Panc1 (cell line): ENCODE data around the gene KRT12. TPM values are rescaled to one million over a fixed set of nuclear protein-coding genes. Genes with fewer than 3 reads are reported as not detected.
A peak's percentile ranks its signal among the peaks of the same experiment; 100 is the strongest.

Source experiments
- ATAC-seq: fragments of 200-7000 bp; cut with Tn5 transposase; 2 replicates; pipeline ENCODE4 v1.9.1; 2020; ENCODE audit warnings: mild to moderate bottlenecking, moderate library complexity
- BruUV-seq: library from RNA; stranded (reverse); fragments of 400-500 nt; replicated peaks from 2 replicates; lab custom pipeline; 2021; lab: Mats Ljungman, UMichigan
- CTCF ChIA-PET: fragments of 300-600 bp; sonication (Branson Sonifier 250); formaldehyde crosslinking; loops from one replicate; lab custom pipeline; 2022; ENCODE audit warnings: antibody characterized with exemption; lab: Charles Lee
- POLR2A ChIA-PET: fragments of 300-600 bp; sonication (Branson Sonifier 250); formaldehyde crosslinking; loops from one replicate; lab custom pipeline; 2022; ENCODE audit warnings: antibody characterized with exemption; lab: Charles Lee
- DNase-seq: peaks from one replicate; pipeline ENCODE4 v3.0.0-alpha.2; 2010; ENCODE audit warnings: low read depth, low spot score
- H3K27ac ChIP-seq: 2 replicates; pipeline ENCODE4 v1.5.1; 2011; ENCODE audit warnings: mild to moderate bottlenecking, low read length, inconsistent platforms
- H3K27me3 ChIP-seq: fragments of 200-500 bp; sonication (Bioruptor generic); 2 replicates; pipeline ENCODE4 v1.6.0; 2014; ENCODE audit warnings: low read length, inconsistent platforms; ENCODE audit not compliant: control insufficient read depth, insufficient read depth
- H3K36me3 ChIP-seq: fragments of 200-500 bp; sonication (Bioruptor generic); 2 replicates; pipeline ENCODE4 v1.5.1; 2014; ENCODE audit warnings: inconsistent platforms, mild to moderate bottlenecking, low read length, moderate library complexity; ENCODE audit not compliant: control insufficient read depth, insufficient read depth
- H3K4me1 ChIP-seq: 2 replicates; pipeline ENCODE4 v1.5.1; 2011; ENCODE audit warnings: inconsistent platforms, mild to moderate bottlenecking, low read length, moderate library complexity; ENCODE audit not compliant: control insufficient read depth, insufficient read depth
- H3K4me3 ChIP-seq, 2 experiments: 2 replicates each; pipeline ENCODE4 v1.5.1; 2011 to 2012; ENCODE audit warnings: low read depth in 2 of 2, low read length in 2 of 2, mild to moderate bottlenecking in 2 of 2, inconsistent platforms in 1 of 2, moderate library complexity in 1 of 2
- H3K9me3 ChIP-seq: fragments of 200-500 bp; sonication (Bioruptor generic); 2 replicates; pipeline ENCODE4 v1.5.1; 2014; ENCODE audit warnings: low read depth, mild to moderate bottlenecking, inconsistent platforms, low read length, moderate library complexity; ENCODE audit not compliant: control insufficient read depth, insufficient read depth
- CTCF ChIP-seq: fragments of 450-650 bp; IDR thresholded peaks from 2 replicates; pipeline ENCODE4 v1.5.1; 2017; ENCODE audit warnings: mild to moderate bottlenecking
- POLR2AphosphoS5 ChIP-seq: IDR thresholded peaks from 2 replicates; pipeline ENCODE4 v1.6.1; 2012; ENCODE audit warnings: mild to moderate bottlenecking, low read depth, low read length, moderate library complexity
- SIN3A ChIP-seq: IDR thresholded peaks from 2 replicates; pipeline ENCODE4 v1.6.1; 2012; ENCODE audit warnings: low read depth, mild to moderate bottlenecking, low read length, moderate library complexity, borderline replicate concordance; ENCODE audit not compliant: insufficient read depth
- TCF7L2 ChIP-seq: IDR thresholded peaks from 2 replicates; pipeline ENCODE4 v1.6.1; 2011; ENCODE audit warnings: mild to moderate bottlenecking, low read depth, low read length, inconsistent platforms
- in situ Hi-C: cut with HindIII; loops from 2 replicates; pipeline ENCODE4 v1.10.0; 2016; ENCODE audit warnings: low sequenced_read_pairs, low pct_unique_long_range_greater_than_20kb
- intact Hi-C: fragments of 100-400 bp; cut with micrococcal nuclease; formaldehyde crosslinking; loops from one replicate; pipeline ENCODE4 v1.10.0; 2022; ENCODE audit not compliant: unreplicated experiment
- total RNA-seq: library from RNA; stranded (reverse); gene quantifications from one replicate; pipeline ENCODE4 v1.2.1, GENCODE V29; 2021; ENCODE audit not compliant: unreplicated experiment
- TF ChIP-seq, protein P1 (sequence below), 2 experiments: IDR thresholded peaks; 2 replicates each; pipeline ENCODE4 v1.6.1; 2011 to 2012; ENCODE audit warnings: low read depth in 2 of 2, control low read depth in 1 of 2, low read length in 1 of 2, mild to moderate bottlenecking in 1 of 2, moderate library complexity in 1 of 2; ENCODE audit not compliant: insufficient read depth in 1 of 2

KRT12 gene
- total RNA-seq, 1 experiment from 2014 or later, result not detected

DNA sequence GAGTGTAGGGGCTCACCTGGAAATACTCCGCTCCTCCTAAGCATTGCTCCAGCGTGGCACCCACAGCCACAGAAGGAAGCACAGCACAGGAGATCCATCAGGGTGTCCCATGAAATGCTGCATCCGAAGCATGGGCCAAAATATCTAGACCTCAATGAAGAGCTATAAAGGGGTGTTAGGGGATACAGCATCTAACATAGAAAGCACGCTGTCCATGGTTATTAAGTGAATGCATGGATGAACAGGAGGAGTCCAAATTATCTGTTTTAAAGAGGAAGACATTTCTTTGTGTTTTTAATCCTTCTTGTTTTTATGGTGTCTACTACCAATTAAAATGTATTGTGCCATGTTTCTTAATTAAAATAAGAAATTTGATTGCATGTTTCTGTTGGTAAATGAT is 39.6 kb upstream of the KRT12 start:
- H3K36me3 ChIP-seq, result no peaks in the 10 kb centered on the region
- ChIA-PET CTCF (interaction anchor here (0.5 to 1.1 kb wide), 2 partner anchors 642 to 673 kb away, joined by 5 to 6 read pairs; no protein-coding TSS in a partner anchor), POLR2A (interaction anchor here (0.7 kb wide), 1 partner anchor 525 kb away, joined by 7 read pairs; no protein-coding TSS in a partner anchor)
- intact Hi-C loops, result loop anchor here (5.0 to 10.0 kb wide), 3 partner anchors 431 to 641 kb away; partner anchors contain the start of gene KRT19
- peaks cover 27% of the 10 kb centered on the region for H3K4me1 ChIP-seq
- no peak overlapping the region for H3K27ac ChIP-seq
- no peaks in the 10 kb centered on the region; the same call in 1 of the 2 replicates for H3K27me3 ChIP-seq
- TF ChIP-seq, protein P1, sequence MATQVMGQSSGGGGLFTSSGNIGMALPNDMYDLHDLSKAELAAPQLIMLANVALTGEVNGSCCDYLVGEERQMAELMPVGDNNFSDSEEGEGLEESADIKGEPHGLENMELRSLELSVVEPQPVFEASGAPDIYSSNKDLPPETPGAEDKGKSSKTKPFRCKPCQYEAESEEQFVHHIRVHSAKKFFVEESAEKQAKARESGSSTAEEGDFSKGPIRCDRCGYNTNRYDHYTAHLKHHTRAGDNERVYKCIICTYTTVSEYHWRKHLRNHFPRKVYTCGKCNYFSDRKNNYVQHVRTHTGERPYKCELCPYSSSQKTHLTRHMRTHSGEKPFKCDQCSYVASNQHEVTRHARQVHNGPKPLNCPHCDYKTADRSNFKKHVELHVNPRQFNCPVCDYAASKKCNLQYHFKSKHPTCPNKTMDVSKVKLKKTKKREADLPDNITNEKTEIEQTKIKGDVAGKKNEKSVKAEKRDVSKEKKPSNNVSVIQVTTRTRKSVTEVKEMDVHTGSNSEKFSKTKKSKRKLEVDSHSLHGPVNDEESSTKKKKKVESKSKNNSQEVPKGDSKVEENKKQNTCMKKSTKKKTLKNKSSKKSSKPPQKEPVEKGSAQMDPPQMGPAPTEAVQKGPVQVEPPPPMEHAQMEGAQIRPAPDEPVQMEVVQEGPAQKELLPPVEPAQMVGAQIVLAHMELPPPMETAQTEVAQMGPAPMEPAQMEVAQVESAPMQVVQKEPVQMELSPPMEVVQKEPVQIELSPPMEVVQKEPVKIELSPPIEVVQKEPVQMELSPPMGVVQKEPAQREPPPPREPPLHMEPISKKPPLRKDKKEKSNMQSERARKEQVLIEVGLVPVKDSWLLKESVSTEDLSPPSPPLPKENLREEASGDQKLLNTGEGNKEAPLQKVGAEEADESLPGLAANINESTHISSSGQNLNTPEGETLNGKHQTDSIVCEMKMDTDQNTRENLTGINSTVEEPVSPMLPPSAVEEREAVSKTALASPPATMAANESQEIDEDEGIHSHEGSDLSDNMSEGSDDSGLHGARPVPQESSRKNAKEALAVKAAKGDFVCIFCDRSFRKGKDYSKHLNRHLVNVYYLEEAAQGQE (IDR thresholded peaks at IDR 0.05; ENCODE audit: insufficient read depth in 1 of 2, low read depth in 2 of 2, low read length in 1 of 2), result peak in 1 of 2 experiments; percentile 63; a peak in 2 of 4 replicates
- TF ChIP-seq SIN3A, result no peak
- ATAC-seq (no peak), DNase-seq (no peak)
- H3K4me3 ChIP-seq, result no peak overlapping the region
- H3K9me3 ChIP-seq, result no peaks in the 10 kb centered on the region
- in situ Hi-C loops, result no loop called here
- BruUV-seq, result no TSS peak

- TF ChIP-seq CTCF, result no peak
- no peak for TF ChIP-seq POLR2AphosphoS5
- no peak for TF ChIP-seq SIN3A
- TF ChIP-seq TCF7L2, result no peak
- TF ChIP-seq, protein P1 (IDR thresholded peaks at IDR 0.05; ENCODE audit: insufficient read depth in 1 of 2, low read depth in 2 of 2, low read length in 1 of 2), result no peak
- H3K36me3 ChIP-seq, result no peaks in the 10 kb centered on the region
- ChIA-PET POLR2A (interaction anchor here (0.7 kb wide), 1 partner anchor 583 kb away, joined by 3 read pairs; no protein-coding TSS in a partner anchor), CTCF (no interaction called here)
- no TSS peak for BruUV-seq
- DNase-seq (no peak), ATAC-seq (no peak)
- H3K27ac ChIP-seq, result no peak overlapping the region
- in situ Hi-C loops (no loop called here), intact Hi-C loops (loop anchor here (5.0 to 10.0 kb wide), 3 partner anchors 432 to 642 kb away; partner anchors contain the start of gene KRT19)
- H3K9me3 ChIP-seq, result no peaks in the 10 kb centered on the region
- peaks cover 27% of the 10 kb centered on the region for H3K4me1 ChIP-seq
- no peak overlapping the region for H3K4me3 ChIP-seq
- no peaks in the 10 kb centered on the region; the same call in 1 of the 2 replicates for H3K27me3 ChIP-seq
These were observed 38.3 kb upstream of the KRT12 start for GRCh38 chr17:40905370-40905769.
